T47D (cell line): ENCODE data around the gene TAAR1.
"Not testable (repeated sequence)": the region's sequence is repeated elsewhere in the genome, so short reads cannot be mapped to it uniquely, and the experiment has no call there.

Experiments used
- DNase-seq, 2 experiments: peaks; one replicate each; pipeline versions ENCODE4 v3.0.0 to v3.0.0-alpha.2; 2011 to 2012; ENCODE audit warnings: low read depth in 1 of 2, low spot score in 1 of 2
- JUND ChIP-seq: IDR thresholded peaks from 2 replicates; pipeline ENCODE4 v1.6.1; 2012; ENCODE audit warnings: low read depth
- in situ Hi-C: cut with HindIII; loops from 2 replicates; pipeline ENCODE4 v1.10.0; 2016; ENCODE audit warnings: low sequenced_read_pairs, low pct_unique_long_range_greater_than_20kb

TAAR1 gene

DNA sequence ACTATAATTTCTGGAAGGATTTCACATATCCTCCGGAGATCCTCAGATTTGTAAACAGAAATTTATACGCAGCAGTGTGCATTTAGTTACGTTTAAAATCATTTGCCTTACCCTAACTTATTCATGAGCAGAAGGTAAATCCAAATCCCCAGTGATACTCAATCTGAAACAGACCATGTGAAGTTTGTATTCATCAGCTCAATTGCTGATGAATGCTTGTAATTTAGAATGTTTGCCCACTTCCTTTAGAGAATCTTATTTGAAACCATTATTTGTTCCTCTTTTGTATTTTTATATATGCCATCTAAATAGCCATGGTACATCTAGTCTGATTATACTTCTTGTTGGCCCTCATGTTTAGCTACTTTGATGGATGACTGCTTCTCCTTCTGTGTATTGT, 15.4 kb downstream of the TAAR1 start:
- in situ Hi-C loops: no loop called here
- DNase-seq: no peak

GRCh38 chr6:132637135-132637534, 21.8 kb downstream of the TAAR1 start:
- DNase-seq, in situ Hi-C loops: not testable (repeated sequence)

More for the DNA sequence above, 15.4 kb downstream of the TAAR1 start:
- no peak for TF ChIP-seq JUND

DNA sequence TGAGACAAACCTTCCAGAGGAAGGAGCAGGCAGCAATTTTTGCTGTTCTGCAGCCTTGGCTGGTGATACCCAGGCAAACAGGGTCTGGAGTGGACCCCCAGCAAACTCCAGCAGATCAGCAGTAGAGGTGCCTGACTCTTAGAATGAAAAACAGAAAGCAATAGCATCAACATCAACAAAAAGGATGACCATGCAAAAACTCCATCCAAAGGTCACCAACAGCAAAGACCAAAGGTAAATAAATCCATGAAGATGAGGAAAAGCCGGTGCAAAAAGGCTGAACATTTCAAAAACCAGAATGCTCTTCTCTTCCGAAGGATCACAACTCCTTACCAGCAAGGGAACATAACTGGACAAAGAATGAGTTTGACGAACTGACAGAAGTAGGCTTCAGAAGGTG, 23.1 kb downstream of the TAAR1 start:
- in situ Hi-C loops, DNase-seq: not testable (repeated sequence)

DNA sequence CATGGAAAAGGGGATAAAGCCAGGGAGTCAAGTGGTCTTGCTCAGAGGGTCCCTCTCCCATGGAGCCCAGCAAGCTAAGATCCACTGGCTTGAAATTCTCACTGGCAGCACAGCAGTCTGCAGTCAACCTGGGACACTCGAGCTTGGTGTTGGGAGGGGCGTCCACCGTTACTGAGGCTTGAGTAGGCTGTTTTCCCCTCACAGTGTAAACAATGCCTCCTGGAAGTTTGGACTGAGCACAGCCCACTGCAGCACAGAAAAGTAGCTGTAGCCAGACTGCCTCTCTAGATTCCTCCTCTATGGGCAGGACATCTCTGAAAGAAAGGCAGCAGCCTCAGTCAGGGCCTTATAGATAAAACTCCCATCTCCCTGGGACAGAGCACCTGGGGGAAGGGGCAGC, 23.7 kb downstream of the TAAR1 start:
- DNase-seq, in situ Hi-C loops: not testable (repeated sequence)

- no peak for DNase-seq
- no peak for TF ChIP-seq JUND
- in situ Hi-C loops: no loop called here
These were observed 24.2 kb downstream of the TAAR1 start for GRCh38 chr6:132634796-132635195.

DNA sequence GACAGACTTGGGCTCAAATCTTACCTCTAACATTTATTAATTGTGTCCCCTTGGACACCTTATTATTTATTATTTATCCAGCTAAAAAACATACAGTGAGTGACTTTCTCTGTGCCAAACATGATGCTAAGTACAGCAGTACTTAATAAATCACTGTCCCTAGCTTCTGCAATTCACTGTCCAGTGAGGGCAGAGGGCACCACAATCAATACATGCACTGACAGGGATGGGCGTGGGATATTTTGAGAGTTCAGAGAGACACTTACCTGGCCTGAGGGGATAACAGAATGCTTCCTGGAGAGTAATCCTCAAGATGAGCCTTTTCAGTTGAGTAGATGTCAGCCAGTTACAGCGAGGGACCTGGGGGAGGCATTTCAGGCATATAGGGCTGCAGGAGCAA, 25.6 kb downstream of the TAAR1 start:
- in situ Hi-C loops: no loop called here
- TF ChIP-seq JUND: no peak
- DNase-seq: no peak

DNA sequence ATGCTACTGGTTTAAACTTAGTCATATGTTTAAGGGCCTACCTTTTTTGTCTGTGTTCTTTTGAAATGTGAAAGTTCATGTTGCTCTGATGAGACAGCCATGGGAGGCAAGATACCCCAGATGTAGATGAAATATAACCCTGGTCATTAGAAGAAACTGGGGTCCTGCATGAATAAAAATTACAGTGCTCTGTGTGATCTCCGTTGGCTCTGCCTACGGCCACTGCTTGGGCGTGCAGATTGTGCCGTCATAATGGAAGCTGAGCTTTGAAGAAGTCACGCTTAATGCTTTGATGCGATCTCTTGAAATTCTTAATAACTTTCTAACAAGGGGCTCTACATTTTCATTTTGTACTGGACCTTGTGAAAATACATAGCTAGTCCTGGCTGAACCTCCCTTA, 34.8 kb downstream of the TAAR1 start, which contains the start of gene TAAR2:
Gene TAAR2 (minus strand): TSS at position 101 of the 400 bp plus-strand sequence. CDS start 0 bp downstream, at position 101.
- TF ChIP-seq JUND: no peak
- in situ Hi-C loops: no loop called here

DNA sequence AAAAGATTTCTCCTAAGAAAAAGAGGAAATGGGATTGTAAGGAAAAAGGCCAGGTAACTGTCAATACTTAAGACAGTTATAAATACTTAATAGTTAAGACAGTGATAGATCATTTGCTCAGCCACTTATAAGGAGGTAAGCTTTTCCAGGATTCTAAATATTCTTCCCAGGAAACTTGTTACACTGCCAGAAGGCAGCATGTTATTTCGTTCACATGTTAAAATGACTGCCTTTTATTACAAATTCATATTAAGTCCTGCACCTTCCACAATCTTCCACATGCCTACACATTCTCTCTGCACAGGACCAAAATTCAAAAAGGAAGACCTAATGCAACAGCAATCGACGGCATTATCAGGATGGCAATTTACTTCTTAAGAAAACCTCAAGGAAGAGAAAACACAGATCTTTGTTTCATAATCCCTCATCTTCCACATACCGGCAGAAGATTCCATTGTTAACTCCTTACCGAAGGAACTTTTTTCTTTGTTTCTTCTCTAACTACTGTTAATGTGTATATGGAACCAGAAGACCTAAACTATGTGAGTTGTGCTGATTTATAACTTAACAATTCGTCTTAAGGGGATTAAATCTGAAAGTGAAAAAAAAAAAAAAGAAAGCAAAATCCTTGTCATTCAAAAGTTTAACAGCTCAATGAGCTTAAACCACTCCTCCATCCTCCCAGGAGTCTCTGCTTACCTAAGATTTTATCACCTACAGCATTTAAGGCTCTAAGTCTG, 35.7 kb downstream of the TAAR1 start:
- no peak for TF ChIP-seq JUND
- in situ Hi-C loops: no loop called here
- DNase-seq: no peak

More for the DNA sequence above, 34.8 kb downstream of the TAAR1 start, which contains the start of gene TAAR2:
- DNase-seq: no peak

DNA sequence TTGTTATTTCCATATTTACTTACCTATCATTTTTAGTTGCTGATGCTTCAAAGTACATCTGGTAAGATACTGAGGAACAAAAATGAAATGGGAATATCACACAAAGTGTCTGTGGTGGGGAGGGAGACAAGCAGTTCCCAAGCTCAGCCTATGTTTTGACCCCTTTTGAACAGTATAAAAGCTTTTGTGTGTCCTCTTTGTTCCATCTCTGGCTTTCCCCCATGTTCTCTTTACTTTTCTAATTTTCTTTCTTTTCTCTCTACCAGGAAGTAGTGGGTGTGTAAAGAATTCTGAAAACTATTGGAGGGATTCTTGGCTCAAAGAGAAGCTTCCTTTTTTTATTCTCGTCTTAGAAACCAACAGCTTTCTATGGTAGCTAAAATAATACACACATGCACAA, 42.3 kb downstream of the TAAR1 start:
- in situ Hi-C loops: no loop called here
- no peak for TF ChIP-seq JUND
- no peak for DNase-seq

DNA sequence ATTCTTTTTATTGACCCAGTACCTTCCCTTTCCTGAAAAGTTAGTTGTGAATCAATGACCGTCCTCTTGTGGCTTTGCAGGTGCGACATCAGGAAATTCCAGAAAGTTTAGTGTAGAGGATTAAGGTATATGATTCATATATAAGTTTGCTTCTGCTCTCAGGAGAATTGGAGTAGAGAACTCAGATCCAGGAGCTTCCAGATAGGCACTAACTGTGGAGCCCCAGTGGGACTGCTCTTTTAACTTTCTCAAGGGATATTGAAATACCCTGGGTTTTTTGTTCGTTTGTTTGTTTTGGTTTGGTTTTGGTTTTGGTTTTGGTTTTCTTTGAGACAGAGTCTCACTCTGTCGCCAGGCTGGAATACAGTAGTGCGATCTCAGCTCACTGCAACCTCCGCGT, 44.4 kb downstream of the TAAR1 start:
- in situ Hi-C loops: no loop called here
- TF ChIP-seq JUND: no peak

DNA sequence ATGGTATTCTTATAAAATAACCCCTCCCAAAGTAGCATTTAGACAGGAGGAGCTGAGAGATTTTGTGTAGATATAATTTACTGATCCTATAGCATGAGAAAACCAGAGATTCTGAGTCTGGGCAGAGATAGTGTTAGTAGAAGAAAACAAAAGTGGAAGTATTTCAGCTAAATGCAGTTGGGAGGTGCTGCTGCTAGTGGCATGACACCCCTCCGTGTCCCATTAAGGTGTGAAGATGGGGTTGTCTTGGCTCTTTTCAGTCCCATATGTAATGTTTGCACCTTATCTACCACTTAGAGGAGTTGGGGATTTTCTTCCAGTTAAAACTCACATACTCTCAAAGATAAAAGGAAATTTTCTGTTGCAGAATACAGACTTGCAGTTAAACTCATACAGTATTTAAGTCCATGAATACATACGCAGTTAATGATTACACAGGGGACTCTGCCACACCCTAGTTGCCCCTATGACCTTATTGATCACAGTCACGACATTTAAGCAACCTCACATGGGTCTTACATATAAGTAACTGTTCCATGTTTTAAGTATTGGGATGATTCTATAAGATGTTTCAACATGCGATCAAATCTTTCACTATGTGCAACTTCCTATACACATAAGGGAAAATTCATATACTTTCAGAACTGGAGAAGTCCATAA, 46.4 kb downstream of the TAAR1 start:
- in situ Hi-C loops: no loop called here
- TF ChIP-seq JUND: no peak
- DNase-seq: no peak

More for the DNA sequence above, 44.4 kb downstream of the TAAR1 start:
- DNase-seq: peak in 1 of 2 experiments; percentile 58

DNA sequence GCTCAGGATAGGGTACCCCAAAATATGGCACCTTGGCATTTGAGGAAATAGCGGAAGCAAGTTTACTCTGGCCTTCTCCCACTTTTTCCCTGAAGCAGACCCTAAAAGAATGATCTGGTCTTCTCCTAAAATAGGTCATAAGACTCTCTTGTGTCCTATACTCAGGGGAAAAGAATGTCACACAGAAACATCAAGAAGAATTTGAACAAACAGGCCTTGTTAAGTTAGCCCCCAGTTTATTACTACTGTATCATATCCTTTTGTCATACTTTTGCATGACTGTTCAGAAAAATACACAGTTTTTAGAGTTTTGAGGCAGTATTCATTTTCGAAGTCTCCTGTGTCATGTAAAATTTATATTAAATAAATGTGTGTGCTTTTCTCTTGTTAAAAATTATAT, 47.4 kb downstream of the TAAR1 start:
- TF ChIP-seq JUND: no peak
- no peak for DNase-seq
- in situ Hi-C loops: no loop called here

DNA sequence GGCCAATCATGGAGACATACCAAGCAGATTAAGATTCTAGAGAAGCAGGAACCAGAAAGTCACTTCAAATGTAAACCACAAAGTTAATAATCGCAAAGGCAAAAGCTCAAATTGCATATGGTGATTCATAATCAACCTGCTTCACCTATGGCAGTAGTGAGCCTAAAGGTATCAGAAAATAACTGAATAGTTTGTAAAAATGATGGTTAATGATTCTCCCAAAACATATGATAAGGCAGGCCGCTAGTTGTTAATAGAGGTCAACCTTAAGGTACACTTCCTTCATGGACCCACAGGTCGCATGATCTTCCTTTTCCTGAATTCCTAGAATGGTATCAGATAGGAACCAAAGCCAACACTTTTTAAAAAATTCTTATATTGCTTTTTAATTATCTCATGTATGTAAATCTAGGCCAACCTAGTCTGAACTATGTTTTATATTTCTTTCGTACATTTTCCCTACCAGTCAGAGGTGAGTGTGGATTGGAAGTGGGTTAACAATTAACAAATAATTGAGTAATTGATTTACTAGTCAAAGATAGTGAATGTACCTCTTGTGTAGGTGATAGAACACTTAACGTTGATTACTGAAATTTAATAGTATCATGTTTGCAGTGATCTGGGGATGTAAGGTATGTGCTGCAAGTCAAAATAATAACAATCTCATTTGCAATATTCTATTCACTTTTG, 51.3 kb downstream of the TAAR1 start:
- DNase-seq: no peak

More for the DNA sequence above, 51.3 kb downstream of the TAAR1 start:
- in situ Hi-C loops: no loop called here
- TF ChIP-seq JUND: no peak
